ENCODE results near the gene PSMB2.

PSMB2 gene

DNA sequence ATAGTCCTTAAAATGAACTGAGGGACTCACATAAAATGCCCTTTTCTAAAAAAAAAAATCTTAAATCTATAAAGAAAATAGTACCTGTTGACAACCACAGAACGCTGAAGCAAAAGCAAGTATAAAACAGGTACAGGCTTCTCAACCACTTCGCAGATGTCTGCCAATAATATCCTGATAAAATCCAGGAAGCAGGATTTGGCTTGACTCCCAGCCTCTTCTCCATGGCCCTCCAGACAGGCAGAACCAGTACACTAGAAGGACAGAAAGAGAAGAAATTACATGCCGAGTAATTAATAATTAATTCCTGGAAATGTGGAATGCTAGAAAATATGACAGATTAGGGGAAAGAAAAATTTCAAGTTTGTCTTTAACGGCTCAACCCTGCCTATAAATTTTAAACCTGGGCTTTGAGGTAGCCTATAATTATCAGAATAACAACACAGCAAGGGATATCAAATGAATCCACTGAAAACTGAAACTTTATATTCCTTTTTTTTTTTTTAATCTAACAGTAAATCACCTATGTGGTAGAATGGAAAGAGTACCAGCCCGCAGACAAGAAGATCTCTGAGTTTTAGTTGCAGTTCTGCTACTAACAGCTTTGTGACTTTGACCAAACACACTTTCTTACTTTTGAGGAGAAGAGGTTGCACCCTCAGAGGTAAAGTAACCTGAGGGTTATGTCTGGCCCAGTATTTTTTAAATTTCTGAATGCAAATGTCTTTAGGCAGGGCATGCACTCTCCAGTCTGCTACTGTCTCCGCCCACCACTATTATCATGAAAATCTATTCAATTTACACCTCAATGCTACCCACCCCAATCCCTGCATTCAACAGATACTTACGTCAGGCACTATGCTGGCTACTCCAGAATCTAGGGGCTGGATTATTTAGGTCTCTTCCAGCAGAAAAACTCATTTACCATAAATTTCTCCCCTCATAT, 86.8 kb downstream of the PSMB2 start:
- TF ChIP-seq, protein P1, sequence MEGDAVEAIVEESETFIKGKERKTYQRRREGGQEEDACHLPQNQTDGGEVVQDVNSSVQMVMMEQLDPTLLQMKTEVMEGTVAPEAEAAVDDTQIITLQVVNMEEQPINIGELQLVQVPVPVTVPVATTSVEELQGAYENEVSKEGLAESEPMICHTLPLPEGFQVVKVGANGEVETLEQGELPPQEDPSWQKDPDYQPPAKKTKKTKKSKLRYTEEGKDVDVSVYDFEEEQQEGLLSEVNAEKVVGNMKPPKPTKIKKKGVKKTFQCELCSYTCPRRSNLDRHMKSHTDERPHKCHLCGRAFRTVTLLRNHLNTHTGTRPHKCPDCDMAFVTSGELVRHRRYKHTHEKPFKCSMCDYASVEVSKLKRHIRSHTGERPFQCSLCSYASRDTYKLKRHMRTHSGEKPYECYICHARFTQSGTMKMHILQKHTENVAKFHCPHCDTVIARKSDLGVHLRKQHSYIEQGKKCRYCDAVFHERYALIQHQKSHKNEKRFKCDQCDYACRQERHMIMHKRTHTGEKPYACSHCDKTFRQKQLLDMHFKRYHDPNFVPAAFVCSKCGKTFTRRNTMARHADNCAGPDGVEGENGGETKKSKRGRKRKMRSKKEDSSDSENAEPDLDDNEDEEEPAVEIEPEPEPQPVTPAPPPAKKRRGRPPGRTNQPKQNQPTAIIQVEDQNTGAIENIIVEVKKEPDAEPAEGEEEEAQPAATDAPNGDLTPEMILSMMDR (IDR thresholded peaks at IDR 0.05; ENCODE audit: insufficient read depth, low read depth, low read length, missing control alignments): no peak
- DNase-seq (ENCODE audit: low read depth): no peak
- H3K4me3 ChIP-seq (ENCODE audit: low read depth, low read length): no peak overlapping the region

DNA sequence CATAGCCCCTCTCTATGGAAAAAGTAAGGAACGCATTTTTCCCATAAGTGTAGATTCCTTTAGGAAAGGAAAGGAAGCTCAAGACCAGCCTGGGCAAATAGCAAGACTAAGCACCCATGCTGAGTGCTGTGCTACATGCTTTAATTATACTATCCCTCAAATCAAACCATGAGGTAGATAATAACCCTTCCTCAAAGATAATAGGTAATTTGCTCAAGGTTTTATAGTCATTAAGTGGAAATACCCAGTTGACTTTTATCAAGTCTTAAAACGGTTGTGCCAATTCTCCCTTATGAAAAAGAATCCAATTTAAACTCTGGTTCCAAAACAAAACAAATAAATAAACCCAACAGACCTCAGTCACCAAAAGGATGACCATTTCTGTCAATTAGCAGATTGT, 87.5 kb downstream of the PSMB2 start:
- TF ChIP-seq, protein P1 (IDR thresholded peaks at IDR 0.05; ENCODE audit: insufficient read depth, low read depth, low read length, missing control alignments): no peak
- DNase-seq (ENCODE audit: low read depth): no peak
- H3K4me3 ChIP-seq (ENCODE audit: low read depth, low read length): no peak overlapping the region

Measured in GM12865 (cell line).